ENCODE data around the gene CALCOCO2. TPM values are rescaled to one million over a fixed set of nuclear protein-coding genes. Genes with fewer than 3 reads are reported as not detected.

Gene CALCOCO2
- total and polyA plus RNA-seq, 2 experiments from 2014 or later, result 35.3 to 38.6 TPM

- DNase-seq (ENCODE audit: low read depth in 1 of 2, low spot score in 1 of 2), result no peak
- H3K4me3 ChIP-seq, result no peak overlapping the region
- H3K4me1 ChIP-seq (ENCODE audit: low read depth), result peaks cover 9% of the 10 kb centered on the region
- H3K36me3 ChIP-seq, result peaks cover 5% of the 10 kb centered on the region
- no peak for TF ChIP-seq CTCF (IDR thresholded peaks at IDR 0.05; ENCODE audit: low read depth, low read length)
- no peaks in the 10 kb centered on the region for H3K9me3 ChIP-seq (ENCODE audit: low read depth)
- H3K27me3 ChIP-seq, result no peaks in the 10 kb centered on the region
- no peak overlapping the region for H3K27ac ChIP-seq
Observed at GRCh38 chr17:48842746-48843145, 11.9 kb downstream of the CALCOCO2 start.

DNA sequence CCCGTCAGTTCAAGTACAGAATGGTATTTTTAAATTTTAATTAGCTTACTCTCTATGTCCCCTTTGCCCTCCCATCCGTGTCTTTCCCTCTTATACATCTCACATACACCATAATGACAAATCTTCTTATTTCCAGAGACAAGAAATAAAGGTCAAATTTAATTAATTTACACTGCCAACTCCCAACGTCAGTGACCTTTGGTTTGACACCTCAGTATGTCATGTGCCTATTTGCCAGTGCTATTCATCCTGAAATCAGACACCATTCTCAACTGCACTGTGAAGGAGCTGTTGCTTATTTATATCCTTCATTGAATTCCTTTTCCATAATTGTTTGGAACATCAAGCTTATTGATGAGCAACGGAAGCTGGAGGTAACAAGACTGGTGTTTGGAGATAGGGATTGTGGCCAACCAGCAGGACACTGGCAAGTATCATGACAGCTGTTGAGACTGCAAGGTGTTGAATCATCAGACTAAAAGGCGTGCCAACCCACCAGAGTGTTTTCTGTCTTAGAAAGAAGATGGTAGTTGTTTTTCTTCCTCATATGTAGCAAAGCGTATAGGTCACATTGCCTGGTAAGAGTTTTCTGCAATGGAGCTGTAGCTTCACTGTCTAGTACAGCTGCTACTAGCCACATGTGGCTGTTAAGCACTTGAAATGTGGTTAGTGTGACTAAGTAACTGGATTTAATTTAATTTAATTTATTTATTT lies 12.5 kb downstream of the CALCOCO2 start:
- DNase-seq (ENCODE audit: low read depth in 1 of 2, low spot score in 1 of 2), result no peak
- no peak overlapping the region for H3K4me3 ChIP-seq

GRCh38 chr17:48850792-48851323 lies 20.0 kb downstream of the CALCOCO2 start:
- Histone ChIP-seq H3K27me3 (no peaks in the 10 kb centered on the region), H3K36me3 (peaks cover 22% of the 10 kb centered on the region), H3K9me3 (ENCODE audit: low read depth) (no peaks in the 10 kb centered on the region), H3K4me1 (ENCODE audit: low read depth) (no peaks in the 10 kb centered on the region), H3K4me3 (no peak overlapping the region), H3K27ac (no peak overlapping the region)
- DNase-seq (ENCODE audit: low read depth in 1 of 2, low spot score in 1 of 2), result no peak
- no peak for TF ChIP-seq CTCF (IDR thresholded peaks at IDR 0.05; ENCODE audit: low read depth, low read length)

More for the DNA sequence above, 12.5 kb downstream of the CALCOCO2 start:
- TF ChIP-seq CTCF (IDR thresholded peaks at IDR 0.05; ENCODE audit: low read depth, low read length), result no peak
- H3K9me3 ChIP-seq (ENCODE audit: low read depth), result no peaks in the 10 kb centered on the region
- no peaks in the 10 kb centered on the region for H3K27me3 ChIP-seq
- peaks cover 9% of the 10 kb centered on the region for H3K4me1 ChIP-seq (ENCODE audit: low read depth)
- peaks cover 10% of the 10 kb centered on the region for H3K36me3 ChIP-seq
- H3K27ac ChIP-seq, result no peak overlapping the region

DNA sequence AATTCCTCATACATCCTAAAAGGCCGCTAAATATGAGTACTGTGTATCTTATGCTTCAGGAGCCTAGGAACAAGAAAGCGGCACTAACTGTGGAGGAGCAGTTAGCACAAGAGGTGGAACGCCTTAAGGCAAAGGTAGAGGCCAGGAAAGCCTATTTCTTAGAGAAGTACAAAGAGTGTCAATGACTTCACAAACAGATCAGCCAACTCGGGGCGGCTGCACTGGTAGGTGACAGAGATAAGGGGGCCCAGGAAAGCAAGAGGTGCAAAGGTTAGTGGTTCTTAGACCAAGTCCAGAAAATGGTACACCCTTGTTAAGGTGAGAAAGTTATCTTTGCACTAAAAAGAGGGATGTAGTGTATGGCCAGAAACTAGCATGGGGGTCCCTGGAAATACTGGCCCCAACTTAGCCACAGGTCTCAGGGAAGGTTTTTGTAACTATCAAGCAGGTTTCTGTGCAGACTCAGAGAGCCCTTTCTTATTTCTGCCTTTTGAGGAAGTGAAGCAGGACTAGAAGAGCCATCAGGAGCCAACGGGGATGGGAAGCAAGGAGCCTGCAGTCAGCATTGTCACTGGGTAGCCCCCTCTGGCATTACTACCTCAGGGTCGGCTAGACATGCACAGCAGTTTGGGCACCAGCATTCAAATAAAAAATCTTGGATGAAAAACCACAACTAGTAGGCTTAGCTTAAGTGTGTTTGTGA lies 24.1 kb downstream of the CALCOCO2 start:
- no peaks in the 10 kb centered on the region for H3K9me3 ChIP-seq (ENCODE audit: low read depth)
- no peak overlapping the region for H3K27ac ChIP-seq
- H3K4me1 ChIP-seq (ENCODE audit: low read depth), result no peaks in the 10 kb centered on the region
- TF ChIP-seq CTCF (IDR thresholded peaks at IDR 0.05; ENCODE audit: low read depth, low read length), result no peak
- H3K27me3 ChIP-seq, result no peaks in the 10 kb centered on the region
- H3K4me3 ChIP-seq, result no peak overlapping the region
- DNase-seq (ENCODE audit: low read depth in 1 of 2, low spot score in 1 of 2), result no peak
- H3K36me3 ChIP-seq, result peaks cover 10% of the 10 kb centered on the region

GRCh38 chr17:48856122-48856821 lies 25.4 kb downstream of the CALCOCO2 start:
- DNase-seq (ENCODE audit: low read depth in 1 of 2, low spot score in 1 of 2), result no peak
- Histone ChIP-seq H3K36me3 (peaks cover 11% of the 10 kb centered on the region), H3K27ac (no peak overlapping the region)

More at GRCh38 chr17:48856122-48856821, 25.4 kb downstream of the CALCOCO2 start:
- Histone ChIP-seq H3K4me3 (no peak overlapping the region), H3K9me3 (ENCODE audit: low read depth) (no peaks in the 10 kb centered on the region), H3K4me1 (ENCODE audit: low read depth) (no peaks in the 10 kb centered on the region), H3K27me3 (no peaks in the 10 kb centered on the region)
- TF ChIP-seq CTCF (IDR thresholded peaks at IDR 0.05; ENCODE audit: low read depth, low read length), result no peak

Measured in cardiac muscle cell (in vitro differentiated cells and primary cell).